ENCODE data around the gene CRTC1.

The CRTC1 gene

DNA sequence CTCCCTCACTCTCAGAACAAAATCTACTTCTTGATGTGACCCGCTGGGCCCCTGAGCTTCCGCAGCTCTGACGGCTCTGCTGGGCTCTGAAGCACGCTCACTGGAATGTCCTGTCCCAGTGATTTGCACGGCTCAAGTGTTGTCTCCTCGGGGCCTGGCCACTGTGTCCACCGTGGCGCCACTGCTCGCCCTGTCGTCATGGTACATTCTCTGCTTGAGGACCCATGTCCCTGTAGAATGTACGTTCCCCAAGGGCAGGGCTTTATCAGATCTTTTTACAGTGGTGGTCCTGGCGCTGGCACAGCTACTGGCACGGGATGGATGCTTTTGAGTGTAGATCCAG lies 34.5 kb upstream of the CRTC1 start:
- H3K9me3 ChIP-seq (ENCODE audit: insufficient read depth, low read length, severe bottlenecking): no peaks in the 10 kb centered on the region
- no peak overlapping the region for H3K4me2 ChIP-seq (ENCODE audit: insufficient read depth, low read length)
- no peak overlapping the region for H3K4me3 ChIP-seq (ENCODE audit: low read depth in 1 of 2, low read length in 2 of 2)
- H3K36me3 ChIP-seq (ENCODE audit: insufficient read depth, low read length): peaks cover 17% of the 10 kb centered on the region
- no peak overlapping the region for H3K27ac ChIP-seq (ENCODE audit: low read length)
- ATAC-seq (ENCODE audit: insufficient read depth, low read depth) (no peak), DNase-seq (no peak)
- H2AFZ ChIP-seq (ENCODE audit: low read depth, low read length): no peak overlapping the region
- no peaks in the 10 kb centered on the region for H3K27me3 ChIP-seq (ENCODE audit: insufficient read depth, low read length, poor library complexity)
- peaks cover 75% of the 10 kb centered on the region for H4K20me1 ChIP-seq (ENCODE audit: insufficient read depth, low read length)
- H3K4me1 ChIP-seq (ENCODE audit: insufficient read depth, low read length): no peaks in the 10 kb centered on the region
- TF ChIP-seq EZH2 (IDR thresholded peaks at IDR 0.05; ENCODE audit: borderline replicate concordance, low read depth, low read length, severe bottlenecking) (no peak), CTCF (IDR thresholded peaks at IDR 0.05; ENCODE audit: borderline replicate concordance, extremely low read depth, low read length, poor library complexity, severe bottlenecking) (no peak)
- H3K9ac ChIP-seq (ENCODE audit: low read depth, low read length): no peak overlapping the region
- H3K79me2 ChIP-seq (ENCODE audit: insufficient read depth, low read length): peaks cover 79% of the 10 kb centered on the region

GRCh38 chr19:18649371-18650020 lies 34.0 kb upstream of the CRTC1 start:
- H3K4me1 ChIP-seq (ENCODE audit: insufficient read depth, low read length): no peaks in the 10 kb centered on the region
- DNase-seq (no peak), ATAC-seq (ENCODE audit: insufficient read depth, low read depth) (no peak)
- no peak overlapping the region for H3K4me2 ChIP-seq (ENCODE audit: insufficient read depth, low read length)
- no peaks in the 10 kb centered on the region for H3K27me3 ChIP-seq (ENCODE audit: insufficient read depth, low read length, poor library complexity)
- H3K79me2 ChIP-seq (ENCODE audit: insufficient read depth, low read length): peaks cover 78% of the 10 kb centered on the region
- TF ChIP-seq EZH2 (IDR thresholded peaks at IDR 0.05; ENCODE audit: borderline replicate concordance, low read depth, low read length, severe bottlenecking) (no peak), CTCF (IDR thresholded peaks at IDR 0.05; ENCODE audit: borderline replicate concordance, extremely low read depth, low read length, poor library complexity, severe bottlenecking) (no peak)
- no peak overlapping the region for H3K27ac ChIP-seq (ENCODE audit: low read length)
- H4K20me1 ChIP-seq (ENCODE audit: insufficient read depth, low read length): peaks cover 74% of the 10 kb centered on the region
- no peaks in the 10 kb centered on the region for H3K9me3 ChIP-seq (ENCODE audit: insufficient read depth, low read length, severe bottlenecking)
- no peak overlapping the region for H2AFZ ChIP-seq (ENCODE audit: low read depth, low read length)
- H3K36me3 ChIP-seq (ENCODE audit: insufficient read depth, low read length): peaks cover 20% of the 10 kb centered on the region
- H3K9ac ChIP-seq (ENCODE audit: low read depth, low read length): no peak overlapping the region
- no peak overlapping the region for H3K4me3 ChIP-seq (ENCODE audit: low read depth in 1 of 2, low read length in 2 of 2)

- Histone ChIP-seq H3K4me2 (ENCODE audit: insufficient read depth, low read length) (no peak overlapping the region), H3K79me2 (ENCODE audit: insufficient read depth, low read length) (peaks cover 78% of the 10 kb centered on the region), H3K9ac (ENCODE audit: low read depth, low read length) (no peak overlapping the region), H3K27ac (ENCODE audit: low read length) (no peak overlapping the region), H3K4me1 (ENCODE audit: insufficient read depth, low read length) (no peaks in the 10 kb centered on the region), H2AFZ (ENCODE audit: low read depth, low read length) (no peak overlapping the region), H3K4me3 (ENCODE audit: low read depth in 1 of 2, low read length in 2 of 2) (no peak overlapping the region), H4K20me1 (ENCODE audit: insufficient read depth, low read length) (peaks cover 75% of the 10 kb centered on the region), H3K9me3 (ENCODE audit: insufficient read depth, low read length, severe bottlenecking) (no peaks in the 10 kb centered on the region), H3K27me3 (ENCODE audit: insufficient read depth, low read length, poor library complexity) (no peaks in the 10 kb centered on the region), H3K36me3 (ENCODE audit: insufficient read depth, low read length) (peaks cover 23% of the 10 kb centered on the region)
- DNase-seq: no peak
- TF ChIP-seq CTCF (IDR thresholded peaks at IDR 0.05; ENCODE audit: borderline replicate concordance, extremely low read depth, low read length, poor library complexity, severe bottlenecking) (no peak), EZH2 (IDR thresholded peaks at IDR 0.05; ENCODE audit: borderline replicate concordance, low read depth, low read length, severe bottlenecking) (no peak)
- no peak for ATAC-seq (ENCODE audit: insufficient read depth, low read depth)
Observed at GRCh38 chr19:18650021-18650390, 33.5 kb upstream of the CRTC1 start.
